Mammary epithelial cell (primary cell): ENCODE measurements around the gene TCEANC.

Source experiments
- EZH2 ChIP-seq: IDR thresholded peaks from 2 replicates; pipeline ENCODE4 v1.6.1; 2012; ENCODE audit warnings: low read length, inconsistent platforms, borderline replicate concordance
- TF ChIP-seq, protein P1 (sequence below), 2 donors: IDR thresholded peaks in 1 of 2; conservative IDR thresholded peaks in 1 of 2; 2 replicates each; pipeline ENCODE4 v1.5.1; 2011 to 2012; ENCODE audit warnings: inconsistent platforms in 2 of 2, low read length in 2 of 2, mild to moderate bottlenecking in 2 of 2, control low read depth in 1 of 2, low read depth in 1 of 2; ENCODE audit not compliant: insufficient read depth in 1 of 2; ENCODE audit errors: extremely low read depth in 1 of 2

DNA sequence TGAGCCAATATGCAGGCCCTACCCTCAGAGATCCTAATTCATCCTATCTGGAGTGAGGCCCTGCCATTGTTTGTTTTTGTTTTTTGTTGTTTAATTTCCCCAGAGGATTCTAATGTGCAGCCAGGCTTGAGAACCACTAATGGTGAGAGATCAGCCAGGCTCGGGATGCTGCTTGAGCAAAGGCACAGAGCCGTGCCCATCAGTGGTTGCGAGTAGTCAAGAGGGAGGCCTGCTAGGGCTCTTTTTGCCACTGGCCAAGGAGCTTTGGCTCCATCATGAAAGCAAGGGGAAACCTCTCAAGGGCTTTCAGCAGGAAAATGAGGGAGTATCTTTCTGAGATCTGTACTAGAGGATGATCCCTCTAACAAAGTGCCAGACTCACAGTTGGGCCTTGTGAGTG is 2.7 kb downstream of the TCEANC start:
- TF ChIP-seq, protein P1, sequence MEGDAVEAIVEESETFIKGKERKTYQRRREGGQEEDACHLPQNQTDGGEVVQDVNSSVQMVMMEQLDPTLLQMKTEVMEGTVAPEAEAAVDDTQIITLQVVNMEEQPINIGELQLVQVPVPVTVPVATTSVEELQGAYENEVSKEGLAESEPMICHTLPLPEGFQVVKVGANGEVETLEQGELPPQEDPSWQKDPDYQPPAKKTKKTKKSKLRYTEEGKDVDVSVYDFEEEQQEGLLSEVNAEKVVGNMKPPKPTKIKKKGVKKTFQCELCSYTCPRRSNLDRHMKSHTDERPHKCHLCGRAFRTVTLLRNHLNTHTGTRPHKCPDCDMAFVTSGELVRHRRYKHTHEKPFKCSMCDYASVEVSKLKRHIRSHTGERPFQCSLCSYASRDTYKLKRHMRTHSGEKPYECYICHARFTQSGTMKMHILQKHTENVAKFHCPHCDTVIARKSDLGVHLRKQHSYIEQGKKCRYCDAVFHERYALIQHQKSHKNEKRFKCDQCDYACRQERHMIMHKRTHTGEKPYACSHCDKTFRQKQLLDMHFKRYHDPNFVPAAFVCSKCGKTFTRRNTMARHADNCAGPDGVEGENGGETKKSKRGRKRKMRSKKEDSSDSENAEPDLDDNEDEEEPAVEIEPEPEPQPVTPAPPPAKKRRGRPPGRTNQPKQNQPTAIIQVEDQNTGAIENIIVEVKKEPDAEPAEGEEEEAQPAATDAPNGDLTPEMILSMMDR (conservative IDR thresholded peaks at IDR 0.05 in 1 of 2, IDR thresholded peaks at IDR 0.05 in 1 of 2; ENCODE audit: extremely low read depth in 1 of 2, insufficient read depth in 1 of 2, low read depth in 1 of 2, low read length in 2 of 2): no peak
- no peak for TF ChIP-seq EZH2
